ENCODE measurements around the gene SOX12.

GRCh38 chr20:373171-373890, 48.0 kb downstream of the SOX12 start:
- TF ChIP-seq, protein P1, sequence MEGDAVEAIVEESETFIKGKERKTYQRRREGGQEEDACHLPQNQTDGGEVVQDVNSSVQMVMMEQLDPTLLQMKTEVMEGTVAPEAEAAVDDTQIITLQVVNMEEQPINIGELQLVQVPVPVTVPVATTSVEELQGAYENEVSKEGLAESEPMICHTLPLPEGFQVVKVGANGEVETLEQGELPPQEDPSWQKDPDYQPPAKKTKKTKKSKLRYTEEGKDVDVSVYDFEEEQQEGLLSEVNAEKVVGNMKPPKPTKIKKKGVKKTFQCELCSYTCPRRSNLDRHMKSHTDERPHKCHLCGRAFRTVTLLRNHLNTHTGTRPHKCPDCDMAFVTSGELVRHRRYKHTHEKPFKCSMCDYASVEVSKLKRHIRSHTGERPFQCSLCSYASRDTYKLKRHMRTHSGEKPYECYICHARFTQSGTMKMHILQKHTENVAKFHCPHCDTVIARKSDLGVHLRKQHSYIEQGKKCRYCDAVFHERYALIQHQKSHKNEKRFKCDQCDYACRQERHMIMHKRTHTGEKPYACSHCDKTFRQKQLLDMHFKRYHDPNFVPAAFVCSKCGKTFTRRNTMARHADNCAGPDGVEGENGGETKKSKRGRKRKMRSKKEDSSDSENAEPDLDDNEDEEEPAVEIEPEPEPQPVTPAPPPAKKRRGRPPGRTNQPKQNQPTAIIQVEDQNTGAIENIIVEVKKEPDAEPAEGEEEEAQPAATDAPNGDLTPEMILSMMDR (IDR thresholded peaks at IDR 0.05): no peak
- TF ChIP-seq POLR2A (IDR thresholded peaks at IDR 0.05): no peak

Data from testis (tissue), 2 donors.